Astrocyte (in vitro differentiated cells and primary cell): ENCODE data around the gene KIF2A. TPM values are rescaled to one million over a fixed set of nuclear protein-coding genes. Genes with fewer than 3 reads are reported as not detected.

Experiments used
- DNase-seq: peaks from one replicate; pipeline ENCODE4 v3.0.0-alpha.2; 2010; ENCODE audit warnings: low read depth
- FAIRE-seq: peaks from 2 replicates; lab custom pipeline; 2011; peaks lifted over from hg19 to GRCh38; lab: Jason Lieb, UNC
- H2AFZ ChIP-seq: 2 replicates; pipeline ENCODE4 v1.6.0; 2012; ENCODE audit warnings: low read depth, low read length, inconsistent platforms
- H3K27ac ChIP-seq: 2 replicates; pipeline ENCODE4 v1.5.1; 2011; ENCODE audit warnings: low read depth, low read length, inconsistent platforms
- H3K27me3 ChIP-seq: 2 replicates; pipeline ENCODE4 v1.6.0; 2011; ENCODE audit warnings: low read length, inconsistent platforms; ENCODE audit not compliant: insufficient read depth
- H3K36me3 ChIP-seq: 2 replicates; pipeline ENCODE4 v1.5.1; 2011; ENCODE audit warnings: low read length, inconsistent platforms; ENCODE audit not compliant: insufficient read depth
- H3K4me1 ChIP-seq: 2 replicates; pipeline ENCODE4 v1.5.1; 2011; ENCODE audit warnings: low read length, inconsistent platforms; ENCODE audit not compliant: insufficient read depth
- H3K4me2 ChIP-seq: 2 replicates; pipeline ENCODE4 v1.6.0; 2012; ENCODE audit warnings: low read length, inconsistent platforms
- H3K4me3 ChIP-seq: 2 replicates; pipeline ENCODE4 v1.5.1; 2011; ENCODE audit warnings: low read depth, mild to moderate bottlenecking, low read length, inconsistent platforms; ENCODE audit not compliant: insufficient read depth
- H3K79me2 ChIP-seq: 2 replicates; pipeline ENCODE4 v1.6.0; 2012; ENCODE audit warnings: mild to moderate bottlenecking, low read length, inconsistent platforms; ENCODE audit not compliant: insufficient read depth
- H3K9ac ChIP-seq: 2 replicates; pipeline ENCODE4 v1.6.0; 2012; ENCODE audit warnings: mild to moderate bottlenecking, low read length, inconsistent platforms
- H3K9me3 ChIP-seq: 2 replicates; pipeline ENCODE4 v1.5.1; 2012; ENCODE audit warnings: low read depth, mild to moderate bottlenecking, low read length, inconsistent platforms; ENCODE audit not compliant: insufficient read depth
- H4K20me1 ChIP-seq: 2 replicates; pipeline ENCODE4 v1.6.0; 2012; ENCODE audit warnings: low read length, inconsistent platforms; ENCODE audit not compliant: insufficient read depth
- H3K27ac Mint-ChIP-seq: one replicate; pipeline ENCODE4 v1.8.0; 2021; ENCODE audit warnings: mild to moderate bottlenecking, mixed read lengths; ENCODE audit not compliant: unreplicated experiment
- H3K27me3 Mint-ChIP-seq: one replicate; pipeline ENCODE4 v1.8.0; 2021; ENCODE audit warnings: low read depth, mixed read lengths; ENCODE audit not compliant: unreplicated experiment
- H3K36me3 Mint-ChIP-seq: one replicate; pipeline ENCODE4 v1.8.0; 2021; ENCODE audit warnings: low read depth, mixed read lengths; ENCODE audit not compliant: unreplicated experiment
- H3K4me1 Mint-ChIP-seq: one replicate; pipeline ENCODE4 v1.8.0; 2021; ENCODE audit warnings: low read depth, mixed read lengths; ENCODE audit not compliant: unreplicated experiment
- H3K4me3 Mint-ChIP-seq: one replicate; pipeline ENCODE4 v1.8.0; 2021; ENCODE audit warnings: mild to moderate bottlenecking, moderate library complexity, mixed read lengths; ENCODE audit not compliant: unreplicated experiment
- H3K9me3 Mint-ChIP-seq: one replicate; pipeline ENCODE4 v1.8.0; 2021; ENCODE audit warnings: mild to moderate bottlenecking, mixed read lengths; ENCODE audit not compliant: unreplicated experiment
- EZH2 ChIP-seq: IDR thresholded peaks from 2 replicates; pipeline ENCODE4 v1.6.1; 2012; ENCODE audit warnings: mild to moderate bottlenecking, low read length, inconsistent platforms; ENCODE audit not compliant: insufficient read depth
- total RNA-seq: library from RNA; stranded (reverse); gene quantifications from 2 replicates; pipeline ENCODE4 v1.2.1, GENCODE V29; 2021
- TF ChIP-seq, protein P1 (sequence below): IDR thresholded peaks from 2 replicates; pipeline ENCODE4 v1.5.1; 2011; ENCODE audit warnings: low read depth, mild to moderate bottlenecking, inconsistent platforms, low read length, moderate library complexity; ENCODE audit not compliant: insufficient read depth

KIF2A gene
- total RNA-seq, 1 donor from 2014 or later: 79.1 TPM

DNA sequence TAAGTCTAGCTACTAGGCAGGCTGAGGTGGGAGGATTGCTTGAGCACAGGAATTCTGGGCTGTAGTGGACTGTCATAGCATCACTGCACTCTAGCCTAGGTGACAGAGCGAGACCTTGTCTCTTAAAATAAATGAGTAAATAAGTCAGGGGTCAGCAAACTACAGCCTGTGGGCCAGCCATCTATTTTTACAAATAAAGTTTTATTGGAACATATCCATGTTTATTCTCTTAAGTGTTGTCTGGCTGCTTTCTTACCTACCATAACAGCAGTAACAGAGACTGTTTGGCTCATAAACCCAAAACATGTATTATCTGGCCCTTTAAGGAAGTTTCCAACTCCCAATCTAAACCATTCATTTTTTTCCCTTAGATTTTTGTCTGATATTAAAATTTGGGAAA, 68.1 kb downstream of the KIF2A start:
- TF ChIP-seq EZH2: no peak
- TF ChIP-seq, protein P1, sequence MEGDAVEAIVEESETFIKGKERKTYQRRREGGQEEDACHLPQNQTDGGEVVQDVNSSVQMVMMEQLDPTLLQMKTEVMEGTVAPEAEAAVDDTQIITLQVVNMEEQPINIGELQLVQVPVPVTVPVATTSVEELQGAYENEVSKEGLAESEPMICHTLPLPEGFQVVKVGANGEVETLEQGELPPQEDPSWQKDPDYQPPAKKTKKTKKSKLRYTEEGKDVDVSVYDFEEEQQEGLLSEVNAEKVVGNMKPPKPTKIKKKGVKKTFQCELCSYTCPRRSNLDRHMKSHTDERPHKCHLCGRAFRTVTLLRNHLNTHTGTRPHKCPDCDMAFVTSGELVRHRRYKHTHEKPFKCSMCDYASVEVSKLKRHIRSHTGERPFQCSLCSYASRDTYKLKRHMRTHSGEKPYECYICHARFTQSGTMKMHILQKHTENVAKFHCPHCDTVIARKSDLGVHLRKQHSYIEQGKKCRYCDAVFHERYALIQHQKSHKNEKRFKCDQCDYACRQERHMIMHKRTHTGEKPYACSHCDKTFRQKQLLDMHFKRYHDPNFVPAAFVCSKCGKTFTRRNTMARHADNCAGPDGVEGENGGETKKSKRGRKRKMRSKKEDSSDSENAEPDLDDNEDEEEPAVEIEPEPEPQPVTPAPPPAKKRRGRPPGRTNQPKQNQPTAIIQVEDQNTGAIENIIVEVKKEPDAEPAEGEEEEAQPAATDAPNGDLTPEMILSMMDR: no peak
- Mint-ChIP-seq H3K36me3 (peaks cover 17% of the 10 kb centered on the region), H3K9me3 (no peaks in the 10 kb centered on the region), H3K4me1 (peaks cover 2% of the 10 kb centered on the region), H3K27ac (no peak overlapping the region), H3K27me3 (no peaks in the 10 kb centered on the region), H3K4me3 (no peak overlapping the region)
- FAIRE-seq: no peak
- Histone ChIP-seq H3K27me3 (no peaks in the 10 kb centered on the region), H3K4me3 (no peak overlapping the region), H3K4me1 (no peaks in the 10 kb centered on the region), H2AFZ (no peak overlapping the region), H3K4me2 (no peak overlapping the region), H4K20me1 (no peaks in the 10 kb centered on the region), H3K36me3 (peaks cover 28% of the 10 kb centered on the region), H3K9me3 (no peaks in the 10 kb centered on the region), H3K79me2 (no peaks in the 10 kb centered on the region), H3K9ac (no peak overlapping the region), H3K27ac (no peak overlapping the region)
- DNase-seq: no peak

DNA sequence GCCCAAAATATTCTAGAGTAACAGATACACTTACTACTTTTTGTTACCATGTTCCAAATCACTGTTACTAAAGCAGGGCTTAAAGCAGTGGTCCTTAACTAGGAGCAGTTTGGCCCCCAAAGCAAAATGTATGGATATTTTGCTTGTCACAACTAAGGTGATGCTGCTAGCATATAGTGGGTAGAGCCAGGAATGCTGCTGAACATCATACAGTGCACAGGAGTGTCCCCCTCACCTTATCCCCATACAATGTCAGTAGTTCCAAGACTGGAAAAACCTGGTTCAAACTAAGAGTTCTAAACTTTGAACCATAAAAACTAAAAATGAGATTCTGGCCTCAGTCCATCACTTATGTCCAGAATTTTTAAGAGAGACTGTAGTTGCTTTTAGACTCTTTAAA, 69.6 kb downstream of the KIF2A start:
- Mint-ChIP-seq H3K4me3 (no peak overlapping the region), H3K27ac (no peak overlapping the region), H3K9me3 (no peaks in the 10 kb centered on the region), H3K4me1 (peaks cover 2% of the 10 kb centered on the region), H3K27me3 (no peaks in the 10 kb centered on the region), H3K36me3 (peaks cover 16% of the 10 kb centered on the region)
- DNase-seq: no peak
- no peaks in the 10 kb centered on the region for H3K4me1 ChIP-seq
- no peaks in the 10 kb centered on the region for H3K9me3 ChIP-seq
- no peak for TF ChIP-seq EZH2
- TF ChIP-seq, protein P1: no peak
- no peaks in the 10 kb centered on the region for H3K27me3 ChIP-seq
- no peak overlapping the region for H3K4me3 ChIP-seq
- no peaks in the 10 kb centered on the region for H3K79me2 ChIP-seq
- no peaks in the 10 kb centered on the region for H4K20me1 ChIP-seq
- H3K9ac ChIP-seq: no peak overlapping the region
- no peak for FAIRE-seq
- no peak overlapping the region for H3K4me2 ChIP-seq
- peaks cover 32% of the 10 kb centered on the region for H3K36me3 ChIP-seq
- H3K27ac ChIP-seq: no peak overlapping the region
- no peak overlapping the region for H2AFZ ChIP-seq

DNA sequence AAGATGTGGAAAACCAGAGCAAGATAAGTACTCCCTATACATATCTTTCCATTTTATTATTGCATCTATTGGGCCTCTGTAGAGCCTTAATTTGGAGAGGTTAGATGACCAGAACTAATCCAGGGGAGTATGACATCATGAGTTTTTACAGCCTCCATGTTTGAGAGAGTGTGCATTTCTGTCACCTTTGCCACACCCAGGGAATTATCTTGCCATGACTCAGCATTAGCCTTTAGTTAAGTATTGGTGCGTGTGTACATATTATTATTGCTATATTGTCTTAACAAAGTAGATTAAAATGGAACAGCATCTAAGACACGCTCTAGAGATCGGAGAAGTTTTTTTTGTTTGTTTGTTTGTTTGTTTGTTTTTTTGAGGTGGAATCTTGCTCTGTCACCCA, 70.1 kb downstream of the KIF2A start:
- FAIRE-seq: no peak
- H3K4me2 ChIP-seq: no peak overlapping the region
- no peaks in the 10 kb centered on the region for H3K4me1 ChIP-seq
- DNase-seq: peak; percentile 19
- H3K9me3 ChIP-seq: no peaks in the 10 kb centered on the region
- Mint-ChIP-seq H3K9me3 (no peaks in the 10 kb centered on the region), H3K4me3 (no peak overlapping the region), H3K27ac (no peak overlapping the region), H3K27me3 (no peaks in the 10 kb centered on the region), H3K4me1 (peaks cover 2% of the 10 kb centered on the region), H3K36me3 (peaks cover 18% of the 10 kb centered on the region)
- H3K27me3 ChIP-seq: no peaks in the 10 kb centered on the region
- H3K36me3 ChIP-seq: peaks cover 34% of the 10 kb centered on the region
- no peaks in the 10 kb centered on the region for H3K79me2 ChIP-seq
- H3K9ac ChIP-seq: no peak overlapping the region
- no peak overlapping the region for H2AFZ ChIP-seq
- TF ChIP-seq EZH2: no peak
- TF ChIP-seq, protein P1: no peak
- no peak overlapping the region for H3K27ac ChIP-seq
- H4K20me1 ChIP-seq: no peaks in the 10 kb centered on the region
- H3K4me3 ChIP-seq: no peak overlapping the region
